ENCODE data around the gene NOL6.
"Not testable (repeated sequence)": the region's sequence is repeated elsewhere in the genome, so short reads cannot be mapped to it uniquely, and the experiment has no call there.

The NOL6 gene

GRCh38 chr9:33473643-33474352, at the start of gene NOL6:
NOL6 (minus strand) TSS chr9:33473924; CDS start chr9:33473842, 82 bp downstream.
- DNase-seq: peak; percentile 98

- not testable (repeated sequence) for DNase-seq
Observed at GRCh38 chr9:33521861-33522260, 48.1 kb upstream of the NOL6 start.

- DNase-seq: not testable (repeated sequence)
Observed at GRCh38 chr9:33517934-33518577, 44.3 kb upstream of the NOL6 start.

- no peak for DNase-seq
Observed at GRCh38 chr9:33517373-33517772, 43.6 kb upstream of the NOL6 start.

- DNase-seq: not testable (repeated sequence)
Observed at GRCh38 chr9:33516397-33516796, 42.7 kb upstream of the NOL6 start.

- not testable (repeated sequence) for DNase-seq
Observed at GRCh38 chr9:33515342-33515995, 41.7 kb upstream of the NOL6 start.

GRCh38 chr9:33512535-33512934, 38.8 kb upstream of the NOL6 start:
- DNase-seq: not testable (repeated sequence)

GRCh38 chr9:33511184-33511517, 37.4 kb upstream of the NOL6 start:
- DNase-seq: not testable (repeated sequence)

GRCh38 chr9:33510262-33511183, 36.8 kb upstream of the NOL6 start:
- DNase-seq: peak; percentile 61

GRCh38 chr9:33506626-33507370, 33.1 kb upstream of the NOL6 start:
- peak; percentile 51 for DNase-seq

- DNase-seq: no peak
Observed at GRCh38 chr9:33498387-33498786, 24.7 kb upstream of the NOL6 start.

GRCh38 chr9:33493819-33494218, 20.1 kb upstream of the NOL6 start:
- not testable (repeated sequence) for DNase-seq

GRCh38 chr9:33489066-33489465, 15.3 kb upstream of the NOL6 start:
- DNase-seq: no peak

- DNase-seq: not testable (repeated sequence)
Observed at GRCh38 chr9:33485312-33485711, 11.6 kb upstream of the NOL6 start.

- no peak for DNase-seq
Observed at GRCh38 chr9:33480976-33481375, 7.3 kb upstream of the NOL6 start.

GRCh38 chr9:33480106-33480505, 6.4 kb upstream of the NOL6 start:
- DNase-seq: no peak

- no peak for DNase-seq
Observed at GRCh38 chr9:33476503-33476902, 2.8 kb upstream of the NOL6 start.

GRCh38 chr9:33475357-33475756, 1.6 kb upstream of the NOL6 start:
- DNase-seq: no peak

- no peak for DNase-seq
Observed at GRCh38 chr9:33472881-33473615, 676 bp downstream of the NOL6 start.

GRCh38 chr9:33472171-33472880, 1.4 kb downstream of the NOL6 start:
- no peak for DNase-seq

- DNase-seq: no peak
Observed at GRCh38 chr9:33471361-33471760, 2.4 kb downstream of the NOL6 start.
